Ovary (tissue), 3 donors: Measurements from ENCODE around the gene TMEM243.

ENCODE experiments used
- EP300 ChIP-seq: sonication (generic); formaldehyde crosslinking; IDR thresholded peaks from one replicate; pipeline ENCODE4 v1.6.1; 2017; ENCODE audit warnings: antibody characterized with exemption
- POLR2A ChIP-seq: fragments of 450-650 bp; IDR thresholded peaks from one replicate; pipeline ENCODE4 v1.6.1; 2017; ENCODE audit warnings: antibody characterized with exemption, mild to moderate bottlenecking, moderate library complexity
- TF ChIP-seq, protein P1 (sequence below), 3 donors: fragments of 450-650 bp in 2 of 3; fragments of 200-600 bp in 1 of 3; IDR thresholded peaks; one replicate each; pipeline versions ENCODE4 v1.5.1 to v1.8.0; 2016 to 2022; ENCODE audit warnings: antibody characterized with exemption in 3 of 3, mild to moderate bottlenecking in 1 of 3
- donor health status: DM: no; HTN: no; CAD: no.

- TF ChIP-seq, protein P1, sequence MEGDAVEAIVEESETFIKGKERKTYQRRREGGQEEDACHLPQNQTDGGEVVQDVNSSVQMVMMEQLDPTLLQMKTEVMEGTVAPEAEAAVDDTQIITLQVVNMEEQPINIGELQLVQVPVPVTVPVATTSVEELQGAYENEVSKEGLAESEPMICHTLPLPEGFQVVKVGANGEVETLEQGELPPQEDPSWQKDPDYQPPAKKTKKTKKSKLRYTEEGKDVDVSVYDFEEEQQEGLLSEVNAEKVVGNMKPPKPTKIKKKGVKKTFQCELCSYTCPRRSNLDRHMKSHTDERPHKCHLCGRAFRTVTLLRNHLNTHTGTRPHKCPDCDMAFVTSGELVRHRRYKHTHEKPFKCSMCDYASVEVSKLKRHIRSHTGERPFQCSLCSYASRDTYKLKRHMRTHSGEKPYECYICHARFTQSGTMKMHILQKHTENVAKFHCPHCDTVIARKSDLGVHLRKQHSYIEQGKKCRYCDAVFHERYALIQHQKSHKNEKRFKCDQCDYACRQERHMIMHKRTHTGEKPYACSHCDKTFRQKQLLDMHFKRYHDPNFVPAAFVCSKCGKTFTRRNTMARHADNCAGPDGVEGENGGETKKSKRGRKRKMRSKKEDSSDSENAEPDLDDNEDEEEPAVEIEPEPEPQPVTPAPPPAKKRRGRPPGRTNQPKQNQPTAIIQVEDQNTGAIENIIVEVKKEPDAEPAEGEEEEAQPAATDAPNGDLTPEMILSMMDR (IDR thresholded peaks at IDR 0.05): no peak
- TF ChIP-seq POLR2A: no peak
- TF ChIP-seq EP300: no peak
Observed at GRCh38 chr7:87209295-87209924, 10.1 kb downstream of the TMEM243 start.
